NCI-H2196 treated with DMSO at 0.1 percent for 48 hours (cell line): ENCODE results near the gene UBTD2.
"Not testable (repeated sequence)": the region's sequence is repeated elsewhere in the genome, so short reads cannot be mapped to it uniquely, and the experiment has no call there.

ENCODE experiments used
- DNase-seq: peaks from one replicate; lab custom pipeline; 2025; ENCODE audit not compliant: unreplicated experiment; lab: John Stamatoyannopoulos, UW

UBTD2 gene

DNA sequence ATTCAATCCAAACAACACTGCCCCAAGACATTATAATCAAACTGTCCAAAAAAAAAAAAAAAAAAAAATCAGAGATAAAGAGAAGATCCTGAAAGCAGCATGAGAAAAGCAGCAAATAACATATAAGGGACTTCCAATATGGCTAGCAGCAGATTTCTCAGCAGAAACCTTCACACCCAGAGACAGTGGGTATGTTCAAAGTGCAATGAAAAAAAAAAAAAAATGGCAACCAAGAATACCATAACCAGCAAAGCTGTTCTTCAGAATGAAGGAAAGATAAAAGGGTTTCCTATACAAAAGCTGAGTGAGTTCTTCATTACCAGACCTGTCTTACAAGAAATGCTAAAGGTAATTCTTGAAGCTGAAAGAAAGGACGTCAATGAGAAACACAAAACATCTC is 32.1 kb downstream of the UBTD2 start:
- no peak for DNase-seq

DNA sequence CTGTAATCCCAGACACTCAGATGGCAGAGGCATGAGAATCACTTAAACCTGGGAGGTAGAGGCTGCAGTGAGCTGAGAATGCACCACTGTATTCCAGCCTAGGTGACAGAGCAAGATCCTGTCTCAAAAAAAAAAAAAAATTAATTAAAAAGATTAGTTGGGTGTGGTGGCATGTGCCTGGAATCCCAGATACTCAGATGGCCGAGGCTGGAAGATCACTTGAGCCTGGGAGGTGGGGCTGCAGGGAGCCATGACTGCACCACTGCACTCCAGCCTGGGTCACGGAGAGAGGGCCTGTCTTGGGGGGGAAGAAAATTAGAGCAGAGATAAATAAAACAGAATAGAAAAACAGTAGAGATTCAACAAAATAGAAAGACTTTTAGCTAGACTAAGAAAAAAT is 34.9 kb downstream of the UBTD2 start:
- no peak for DNase-seq

DNA sequence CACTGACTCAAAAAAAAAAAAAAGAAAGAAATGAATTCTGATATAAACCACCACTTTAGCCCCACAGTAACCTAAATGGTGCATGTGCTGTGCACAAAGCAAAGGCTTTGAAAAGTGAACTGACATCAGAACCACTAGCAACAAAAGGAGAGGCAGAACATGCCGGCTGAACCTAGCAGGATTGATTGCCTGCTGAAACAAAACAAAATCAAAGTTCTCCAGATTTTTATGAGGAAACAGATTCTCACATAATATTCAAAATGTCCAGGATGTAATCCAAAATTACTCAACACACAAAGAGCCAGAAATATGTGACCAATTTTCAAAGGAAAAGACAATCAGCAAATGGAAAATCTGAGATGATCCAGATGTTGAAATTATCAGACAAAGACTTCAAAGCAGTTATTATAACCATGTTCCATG is 37.9 kb downstream of the UBTD2 start:
- no peak for DNase-seq

GRCh38 chr5:172245046-172245445 is 38.5 kb downstream of the UBTD2 start:
- no peak for DNase-seq

- DNase-seq = no peak
These were observed 40.3 kb downstream of the UBTD2 start for GRCh38 chr5:172243302-172243701.

DNA sequence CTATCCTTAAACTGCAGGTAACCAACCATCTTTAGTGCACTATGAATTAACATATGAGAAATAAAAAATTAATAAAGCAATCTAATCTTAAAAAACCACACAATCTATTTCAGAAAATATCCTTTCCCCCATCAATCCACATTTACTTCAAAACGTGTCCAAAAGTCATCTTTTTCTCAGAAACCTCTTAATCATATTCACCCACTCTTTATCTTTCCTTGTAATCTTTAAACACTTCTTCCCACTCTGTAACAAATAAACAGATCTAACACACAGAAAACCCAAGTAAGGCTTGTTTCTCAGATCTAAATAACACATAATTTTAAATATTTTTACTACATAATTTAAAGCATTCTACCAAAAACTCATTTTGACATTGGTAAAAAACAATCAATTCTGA is 45.2 kb downstream of the UBTD2 start:
- no peak for DNase-seq

DNA sequence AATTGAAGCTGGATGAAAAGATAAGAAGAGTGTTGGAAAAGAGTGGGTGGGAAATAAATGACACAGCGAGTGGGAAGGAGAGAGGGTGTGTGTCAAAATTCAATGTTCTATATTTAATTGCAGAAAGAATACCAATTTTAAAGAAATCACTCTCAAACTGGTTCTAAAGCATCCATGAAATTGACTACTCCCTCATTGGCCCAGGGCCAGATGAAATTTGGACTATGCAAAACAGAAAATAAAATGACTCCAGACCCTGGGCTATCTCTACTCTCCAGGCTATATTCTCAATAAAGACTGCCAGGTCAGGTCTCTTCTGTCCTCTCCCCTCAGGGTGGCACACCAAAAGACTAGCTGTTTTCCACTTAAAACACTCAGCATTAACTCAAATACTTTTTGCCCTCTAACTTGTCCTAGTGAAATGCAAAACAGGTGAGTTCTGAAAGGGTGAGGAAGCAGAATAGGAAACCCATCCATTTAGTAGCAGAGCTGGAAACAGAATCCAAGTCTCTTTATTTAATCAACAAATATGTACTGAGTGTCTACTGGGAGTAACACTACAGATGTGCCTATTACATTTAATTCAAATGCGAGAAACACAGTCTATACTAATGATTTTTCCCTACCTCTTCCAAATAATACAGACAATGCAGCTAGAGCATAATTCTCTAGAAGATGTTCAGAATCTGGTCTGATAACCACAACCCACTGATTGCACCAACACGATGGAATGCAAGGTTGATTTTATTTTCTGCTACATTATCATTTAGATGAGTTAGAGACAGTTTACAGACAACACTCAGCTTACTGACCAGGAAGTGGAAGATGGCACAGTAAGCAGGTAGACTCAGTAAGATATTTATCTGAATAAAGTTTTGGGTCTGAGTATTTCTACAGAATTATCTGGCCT is 47.5 kb downstream of the UBTD2 start:
- no peak for DNase-seq

DNA sequence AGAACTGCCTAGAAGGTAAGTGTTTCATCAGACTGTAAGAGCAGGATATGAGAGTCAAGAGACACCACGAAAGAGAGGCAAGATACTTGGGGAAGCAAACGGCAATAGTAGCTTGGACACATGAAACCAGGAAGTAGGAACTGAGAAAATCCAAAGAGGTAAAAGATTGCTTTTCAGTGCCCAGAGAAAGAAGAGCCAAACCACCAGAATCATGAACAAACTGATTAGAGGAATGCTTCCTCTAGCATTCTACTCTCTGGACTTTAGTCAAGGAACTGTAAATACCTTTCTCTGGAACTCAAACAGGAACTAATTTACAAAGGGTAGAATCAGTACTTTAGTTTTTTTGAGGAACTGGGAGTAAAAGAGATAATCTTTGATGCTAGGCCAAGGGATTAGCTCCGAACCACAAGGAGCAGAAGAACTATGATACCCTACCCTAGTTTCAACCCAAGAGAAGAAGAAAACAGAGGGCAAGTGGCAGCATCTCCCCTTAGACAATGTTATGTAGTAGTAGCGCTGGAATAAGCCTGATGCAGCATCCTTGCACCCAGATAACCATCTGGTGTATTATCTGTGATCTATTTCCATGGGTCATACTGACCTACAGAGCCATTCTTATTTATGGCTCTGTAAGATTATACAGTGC is 48.3 kb downstream of the UBTD2 start:
- DNase-seq = no peak

DNA sequence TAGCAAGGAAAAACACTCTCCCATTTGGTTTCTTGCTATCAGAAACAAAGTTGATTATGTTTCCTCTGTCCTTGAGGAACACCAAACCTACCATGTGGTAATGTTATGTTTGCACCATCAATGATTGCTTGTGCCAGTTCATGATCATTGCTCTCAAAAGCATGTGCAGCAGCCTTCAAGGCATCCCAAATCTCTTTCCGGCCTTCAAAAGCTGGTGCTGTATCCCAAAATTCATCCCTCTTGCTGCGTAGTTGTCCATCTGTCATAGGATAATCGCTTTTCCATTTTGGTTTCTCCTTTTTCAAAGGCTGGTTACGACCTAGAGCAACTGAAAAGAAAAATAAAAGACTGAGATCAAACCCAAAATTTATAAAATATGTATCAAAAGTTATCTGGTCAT is 49.5 kb downstream of the UBTD2 start:
- no peak for DNase-seq

DNA sequence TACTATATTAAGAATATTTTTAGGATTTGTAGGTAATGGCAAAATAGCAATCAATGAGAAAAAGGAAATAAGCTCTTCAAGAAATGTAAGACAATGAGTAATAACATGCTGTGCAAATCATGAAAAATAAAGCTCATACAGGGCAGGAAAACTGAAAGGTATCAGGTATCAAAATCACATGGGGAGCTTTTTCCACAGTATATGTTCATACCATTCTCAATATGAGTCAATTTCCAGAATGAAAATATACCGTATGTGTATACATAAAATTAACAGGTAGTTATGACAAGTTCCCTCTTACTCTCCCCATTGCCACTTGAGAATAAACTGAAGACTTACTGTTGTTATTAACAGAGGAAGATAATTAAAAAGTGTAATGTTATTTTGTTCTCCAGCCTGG is 53.7 kb downstream of the UBTD2 start:
- no peak for DNase-seq

DNA sequence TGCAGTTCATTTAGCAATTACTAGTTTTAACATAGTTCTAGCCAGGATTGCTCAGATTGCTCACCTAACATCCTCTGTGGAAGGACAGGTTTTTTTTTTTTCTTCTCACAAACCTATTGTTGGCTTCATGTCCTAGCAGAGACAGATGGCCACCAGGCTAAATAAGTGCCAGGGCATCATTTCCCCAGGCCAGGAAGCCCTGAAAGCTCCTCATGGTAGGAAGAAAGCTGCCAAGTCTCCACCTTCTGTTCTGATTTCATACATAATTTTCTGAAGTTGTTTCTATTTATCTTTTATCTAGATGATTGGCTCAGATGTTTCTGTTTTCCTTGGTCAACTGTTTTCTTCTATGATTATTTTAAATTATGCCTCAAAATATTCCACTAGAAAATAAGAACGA is 58.6 kb downstream of the UBTD2 start:
- DNase-seq = no peak

DNA sequence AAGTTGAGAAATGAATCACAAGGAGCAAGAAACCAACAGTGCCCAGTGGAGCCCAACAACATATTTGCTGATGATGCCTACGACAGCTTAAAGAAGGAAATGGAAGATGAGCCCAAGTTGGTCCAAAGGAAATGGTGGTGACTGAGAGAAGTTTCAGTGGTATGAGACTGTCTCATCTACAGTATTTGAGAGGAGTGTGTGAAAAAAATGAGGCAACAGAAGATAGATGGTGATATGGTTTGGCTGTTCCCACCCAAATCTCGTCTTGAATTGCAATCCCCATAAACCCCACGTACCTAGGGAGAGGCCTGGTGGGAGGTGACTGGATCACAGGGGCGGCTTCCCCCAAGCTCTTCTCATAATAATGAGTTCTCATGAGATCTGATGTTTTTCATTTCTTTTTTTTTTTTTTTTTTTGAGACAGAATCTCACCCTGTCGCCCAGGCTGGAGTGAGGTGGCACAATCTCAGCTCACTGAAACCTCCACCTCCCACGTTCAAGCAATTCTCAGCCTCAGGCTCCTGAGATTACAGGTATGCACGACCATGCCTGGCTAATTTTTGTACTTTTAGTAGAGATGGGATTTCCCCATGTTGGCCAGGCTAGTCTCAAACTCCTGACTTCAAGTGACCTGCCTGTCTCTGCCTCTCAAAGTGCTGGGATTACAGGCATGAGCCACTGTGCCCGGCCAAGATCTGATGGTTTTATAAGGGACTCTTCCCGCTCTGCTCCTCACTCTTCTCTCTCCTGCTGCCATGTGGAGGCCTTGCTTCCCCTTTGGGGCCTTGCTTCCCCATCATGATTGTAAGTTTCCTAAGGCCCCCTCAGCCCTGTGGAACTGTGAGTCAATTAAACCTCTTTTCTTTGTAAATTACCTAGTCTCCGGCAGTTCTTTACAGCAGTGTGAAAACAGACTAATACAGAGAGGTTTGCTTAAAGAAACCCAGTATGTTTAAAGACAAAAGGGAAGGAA is 59.4 kb downstream of the UBTD2 start:
- DNase-seq = no peak

GRCh38 chr5:172219296-172219695 is 64.3 kb downstream of the UBTD2 start:
- DNase-seq = no peak

DNA sequence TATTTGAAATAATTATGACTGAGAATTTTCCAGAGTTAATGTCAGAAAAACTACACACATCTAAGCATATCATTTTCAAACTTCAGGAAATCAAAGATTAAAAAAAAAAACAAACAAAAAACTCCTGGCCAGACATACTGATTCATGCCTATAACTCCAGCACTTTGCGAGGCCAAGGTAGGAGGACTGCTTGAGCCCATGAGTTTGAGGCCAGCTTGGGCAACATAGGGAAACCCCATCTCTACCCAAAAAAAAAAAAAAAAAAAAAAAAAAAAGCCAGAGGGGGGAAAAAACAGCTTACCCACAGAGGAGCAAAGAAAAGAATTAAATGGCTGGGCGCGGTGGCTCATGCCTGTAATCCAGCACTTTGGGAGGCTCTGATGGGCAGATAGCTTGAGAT is 67.2 kb downstream of the UBTD2 start:
- DNase-seq = no peak

- DNase-seq = no peak
These were observed 70.4 kb downstream of the UBTD2 start for GRCh38 chr5:172213126-172213525.

GRCh38 chr5:172211676-172212075 is 71.9 kb downstream of the UBTD2 start:
- DNase-seq = no peak

DNA sequence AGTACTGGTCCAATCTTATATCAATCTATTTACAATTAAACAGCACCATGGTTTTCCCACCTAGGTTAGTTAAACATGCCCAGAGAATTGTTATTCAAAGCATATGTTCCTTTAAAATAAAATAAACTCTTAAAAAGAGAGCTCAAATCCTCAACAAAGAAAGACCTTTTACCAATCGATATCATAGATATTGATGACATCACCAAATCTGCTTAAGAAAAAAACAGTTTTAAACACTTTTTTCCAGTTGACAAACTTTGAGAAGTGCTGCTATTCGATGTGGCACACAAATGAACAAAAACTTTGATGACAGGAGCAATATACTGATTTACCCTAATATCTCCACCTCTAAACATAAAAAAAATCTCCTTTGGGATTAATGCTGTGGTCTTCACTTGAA is 73.8 kb downstream of the UBTD2 start:
- DNase-seq = no peak

- no peak for DNase-seq
These were observed 76.1 kb downstream of the UBTD2 start for GRCh38 chr5:172207511-172207910.

GRCh38 chr5:172205984-172206383 is 77.6 kb downstream of the UBTD2 start:
- DNase-seq = not testable (repeated sequence)

DNA sequence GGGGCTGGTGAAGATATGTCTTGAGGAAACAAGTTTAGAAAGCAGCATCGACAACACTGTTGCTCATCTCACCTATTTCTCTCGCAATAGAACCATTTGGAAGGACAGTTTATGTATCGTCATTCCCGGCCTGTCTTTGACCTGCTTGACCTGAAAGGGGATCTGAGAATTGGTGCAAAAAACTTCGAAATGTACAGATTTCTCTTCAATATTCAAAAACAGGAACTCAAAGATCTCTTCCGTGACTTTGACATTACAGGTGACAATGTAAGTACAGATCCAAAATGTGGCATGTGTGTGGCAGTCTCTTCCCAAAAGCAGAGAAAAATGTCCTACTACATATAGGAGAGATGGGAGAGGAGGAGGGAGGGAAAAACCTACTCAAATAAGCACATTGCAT is 83.1 kb downstream of the UBTD2 start:
- no peak for DNase-seq

GRCh38 chr5:172199446-172199845 is 84.1 kb downstream of the UBTD2 start:
- no peak for DNase-seq
